Cardiac muscle cell (in vitro differentiated cells and primary cell): Measurements from ENCODE around the gene RREB1. TPM values are rescaled to one million over a fixed set of nuclear protein-coding genes. Genes with fewer than 3 reads are reported as not detected.

Experiments
- DNase-seq, 2 donors: peaks; one replicate each; pipeline versions ENCODE4 v3.0.0 to v3.0.0-alpha.2; 2010 to 2017; ENCODE audit warnings: low read depth in 1 of 2, low spot score in 1 of 2
- H3K27ac ChIP-seq: fragments of 200-600 bp; sonication (generic); 2 replicates; pipeline ENCODE4 v1.5.1; 2016
- H3K27me3 ChIP-seq: fragments of 200-600 bp; sonication (generic); 2 replicates; pipeline ENCODE4 v1.6.0; 2016; ENCODE audit warnings: control low read depth
- H3K36me3 ChIP-seq: fragments of 200-600 bp; sonication (generic); 2 replicates; pipeline ENCODE4 v1.5.1; 2016; ENCODE audit warnings: control low read depth
- H3K4me1 ChIP-seq: fragments of 200-600 bp; sonication (generic); 2 replicates; pipeline ENCODE4 v1.8.1; 2017; ENCODE audit warnings: low read depth, mild to moderate bottlenecking, mixed run types
- H3K4me3 ChIP-seq: fragments of 200-600 bp; sonication (generic); 2 replicates; pipeline ENCODE4 v1.5.1; 2016; ENCODE audit warnings: mild to moderate bottlenecking
- H3K9me3 ChIP-seq: fragments of 200-600 bp; sonication (generic); 2 replicates; pipeline ENCODE4 v1.5.1; 2017; ENCODE audit warnings: low read depth, mild to moderate bottlenecking, control low read depth
- CTCF ChIP-seq: IDR thresholded peaks from 2 replicates; pipeline ENCODE4 v1.5.1; 2012; ENCODE audit warnings: low read depth, mild to moderate bottlenecking, low read length
- polyA plus RNA-seq: library from polyadenylated mRNA; unstranded; fragments of >200 nt; fragmentation: Nextera tagmentation; extraction: Ambion mirVana; gene quantifications from 2 replicates; pipeline ENCODE4 v1.2.1, GENCODE V29; 2016
- total RNA-seq: library from RNA; depleted of rRNA; stranded (reverse); fragments of >200 nt; gene quantifications from 2 replicates; pipeline ENCODE4 v1.2.3, GENCODE V29; 2016

Gene RREB1
- total and polyA plus RNA-seq, 2 experiments from 2014 or later = 15.4 to 55.3 TPM

- H3K9me3 ChIP-seq = no peaks in the 10 kb centered on the region
- H3K4me1 ChIP-seq = peaks cover 39% of the 10 kb centered on the region
- H3K27ac ChIP-seq = peak overlapping the region; percentile 88
- no peaks in the 10 kb centered on the region for H3K27me3 ChIP-seq
- peaks cover under 1% of the 10 kb centered on the region for H3K36me3 ChIP-seq
- DNase-seq = peak in 1 of 2 donors; percentile 34
- H3K4me3 ChIP-seq = no peak overlapping the region
- TF ChIP-seq CTCF = peak; percentile 11
Observed at GRCh38 chr6:7218406-7218988, 110.7 kb downstream of the RREB1 start.

- H3K27ac ChIP-seq = peak overlapping the region; percentile 37
- peak in 1 of 2 donors; percentile 22 for DNase-seq
Observed at GRCh38 chr6:7219310-7219709, 111.5 kb downstream of the RREB1 start.

DNA sequence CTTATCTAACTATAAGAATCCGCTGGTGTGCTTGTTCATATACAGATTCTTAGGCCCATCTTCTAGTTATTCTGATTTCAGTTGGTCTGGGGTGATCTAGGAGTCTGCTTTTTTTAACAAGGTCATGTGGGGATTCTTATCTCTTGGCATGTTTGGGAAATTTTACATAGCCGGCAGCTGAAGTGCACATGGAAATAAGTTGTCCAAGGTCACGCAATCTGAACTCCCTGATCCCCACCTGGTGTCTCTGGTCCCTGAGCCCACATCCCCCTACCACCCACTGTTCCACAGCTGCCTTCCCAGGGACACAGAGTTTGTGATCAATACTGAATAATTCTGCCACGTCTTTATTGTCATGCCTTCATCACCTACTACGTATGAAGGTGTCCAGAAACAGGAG lies 114.4 kb downstream of the RREB1 start:
- Histone ChIP-seq H3K4me3 (no peak overlapping the region), H3K36me3 (peaks cover 14% of the 10 kb centered on the region), H3K27ac (no peak overlapping the region), H3K9me3 (no peaks in the 10 kb centered on the region), H3K27me3 (no peaks in the 10 kb centered on the region), H3K4me1 (peaks cover 31% of the 10 kb centered on the region)
- TF ChIP-seq CTCF = no peak
- no peak for DNase-seq

More at GRCh38 chr6:7219310-7219709, 111.5 kb downstream of the RREB1 start:
- Histone ChIP-seq H3K36me3 (peaks cover 5% of the 10 kb centered on the region), H3K4me1 (peaks cover 39% of the 10 kb centered on the region), H3K27me3 (no peaks in the 10 kb centered on the region), H3K9me3 (no peaks in the 10 kb centered on the region), H3K4me3 (no peak overlapping the region)
- TF ChIP-seq CTCF = no peak

- H3K36me3 ChIP-seq = peaks cover 24% of the 10 kb centered on the region
- DNase-seq = no peak
- no peaks in the 10 kb centered on the region for H3K27me3 ChIP-seq
Observed at GRCh38 chr6:7224731-7225130, 117.0 kb downstream of the RREB1 start.

GRCh38 chr6:7228662-7229375 lies 121.1 kb downstream of the RREB1 start:
- TF ChIP-seq CTCF = no peak
- no peaks in the 10 kb centered on the region for H3K27me3 ChIP-seq
- H3K36me3 ChIP-seq = peaks cover 34% of the 10 kb centered on the region
- no peaks in the 10 kb centered on the region for H3K9me3 ChIP-seq
- no peaks in the 10 kb centered on the region for H3K4me1 ChIP-seq
- no peak for DNase-seq
- H3K27ac ChIP-seq = no peak overlapping the region
- H3K4me3 ChIP-seq = no peak overlapping the region

More at GRCh38 chr6:7224731-7225130, 117.0 kb downstream of the RREB1 start:
- Histone ChIP-seq H3K27ac (peak overlapping the region; percentile 31), H3K4me3 (no peak overlapping the region), H3K9me3 (no peaks in the 10 kb centered on the region), H3K4me1 (peaks cover 12% of the 10 kb centered on the region)
- TF ChIP-seq CTCF = no peak
